ENCODE data around the gene SMARCC2. TPM values are rescaled to one million over a fixed set of nuclear protein-coding genes. Genes with fewer than 3 reads are reported as not detected.

The SMARCC2 gene
- total RNA-seq, 1 donor from 2014 or later, result 105 TPM

DNA sequence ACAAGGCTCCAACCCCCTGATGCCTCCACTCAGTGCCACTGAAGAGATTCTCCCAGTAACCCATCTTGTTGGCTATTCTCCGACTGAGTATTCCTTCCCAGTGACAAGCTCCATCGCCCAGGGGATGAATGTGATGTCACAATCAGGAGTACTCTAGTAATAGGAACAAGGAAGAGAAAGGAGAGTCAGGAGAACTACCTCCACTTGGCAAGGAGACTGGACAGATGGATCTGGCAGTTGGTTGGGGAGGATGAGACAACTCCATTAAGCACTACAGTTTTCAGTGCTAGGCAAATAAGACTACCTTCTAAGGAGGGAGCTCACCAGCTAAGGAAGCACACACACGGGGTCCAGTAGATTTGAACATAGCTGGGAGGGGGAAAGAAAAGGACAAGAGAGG lies 27.2 kb upstream of the SMARCC2 start:
- H3K4me1 Mint-ChIP-seq (ENCODE audit: unreplicated experiment), result peaks cover 13% of the 10 kb centered on the region
- no peak overlapping the region for H3K27ac Mint-ChIP-seq (ENCODE audit: unreplicated experiment)
- H3K36me3 Mint-ChIP-seq (ENCODE audit: low read depth, unreplicated experiment), result peaks cover 27% of the 10 kb centered on the region
- H3K4me3 Mint-ChIP-seq (ENCODE audit: unreplicated experiment), result peak overlapping the region; percentile 75
- no peaks in the 10 kb centered on the region for H3K9me3 Mint-ChIP-seq (ENCODE audit: unreplicated experiment)
- DNase-seq (ENCODE audit: low spot score), result no peak
- H3K27me3 Mint-ChIP-seq (ENCODE audit: unreplicated experiment), result no peaks in the 10 kb centered on the region
- no peak for TF ChIP-seq CTCF (IDR thresholded peaks at IDR 0.05; ENCODE audit: unreplicated experiment)

GRCh38 chr12:56213878-56214277 lies 24.6 kb upstream of the SMARCC2 start:
- TF ChIP-seq CTCF (IDR thresholded peaks at IDR 0.05; ENCODE audit: unreplicated experiment), result no peak
- peaks cover 42% of the 10 kb centered on the region for H3K36me3 Mint-ChIP-seq (ENCODE audit: low read depth, unreplicated experiment)
- peak overlapping the region; percentile 84 for H3K27ac Mint-ChIP-seq (ENCODE audit: unreplicated experiment)

GRCh38 chr12:56212361-56212760 lies 23.1 kb upstream of the SMARCC2 start:
- H3K4me1 Mint-ChIP-seq (ENCODE audit: unreplicated experiment), result peaks cover 4% of the 10 kb centered on the region
- no peak overlapping the region for H3K4me3 Mint-ChIP-seq (ENCODE audit: unreplicated experiment)
- no peak for TF ChIP-seq CTCF (IDR thresholded peaks at IDR 0.05; ENCODE audit: unreplicated experiment)
- no peaks in the 10 kb centered on the region for H3K9me3 Mint-ChIP-seq (ENCODE audit: unreplicated experiment)
- H3K27ac Mint-ChIP-seq (ENCODE audit: unreplicated experiment), result no peak overlapping the region
- DNase-seq (ENCODE audit: low spot score), result no peak
- H3K36me3 Mint-ChIP-seq (ENCODE audit: low read depth, unreplicated experiment), result peaks cover 53% of the 10 kb centered on the region
- no peaks in the 10 kb centered on the region for H3K27me3 Mint-ChIP-seq (ENCODE audit: unreplicated experiment)

More at GRCh38 chr12:56213878-56214277, 24.6 kb upstream of the SMARCC2 start:
- peaks cover 4% of the 10 kb centered on the region for H3K4me1 Mint-ChIP-seq (ENCODE audit: unreplicated experiment)
- H3K4me3 Mint-ChIP-seq (ENCODE audit: unreplicated experiment), result peak overlapping the region; percentile 73
- no peak for DNase-seq (ENCODE audit: low spot score)
- no peaks in the 10 kb centered on the region for H3K9me3 Mint-ChIP-seq (ENCODE audit: unreplicated experiment)
- H3K27me3 Mint-ChIP-seq (ENCODE audit: unreplicated experiment), result no peaks in the 10 kb centered on the region

DNA sequence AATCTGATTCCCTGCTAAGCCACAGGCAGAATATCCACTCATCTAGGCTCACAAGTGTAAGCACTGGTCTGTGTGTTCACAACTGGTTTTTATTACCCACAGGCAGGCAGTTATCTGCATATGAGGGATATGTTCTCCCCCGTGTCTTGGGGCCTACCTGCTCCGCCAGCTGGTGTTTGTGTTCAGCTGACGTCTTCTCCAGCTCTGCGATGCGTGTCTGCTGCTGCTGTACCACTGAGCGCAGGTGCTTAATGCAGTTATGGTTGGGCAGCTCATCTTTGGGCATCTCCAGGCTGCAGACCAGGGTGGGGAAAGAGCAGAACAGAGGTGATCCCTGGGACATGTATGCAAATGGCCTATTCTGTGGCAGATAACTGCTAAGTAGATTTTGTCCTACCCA lies 18.7 kb upstream of the SMARCC2 start:
- TF ChIP-seq CTCF (IDR thresholded peaks at IDR 0.05; ENCODE audit: unreplicated experiment), result no peak
- no peaks in the 10 kb centered on the region for H3K27me3 Mint-ChIP-seq (ENCODE audit: unreplicated experiment)

GRCh38 chr12:56206452-56207166 lies 17.3 kb upstream of the SMARCC2 start:
- peak; percentile 51 for TF ChIP-seq CTCF (IDR thresholded peaks at IDR 0.05; ENCODE audit: unreplicated experiment)
- DNase-seq (ENCODE audit: low spot score), result peak; percentile 71
- peaks cover 2% of the 10 kb centered on the region for H3K27me3 Mint-ChIP-seq (ENCODE audit: unreplicated experiment)
- H3K4me3 Mint-ChIP-seq (ENCODE audit: unreplicated experiment), result peak overlapping the region; percentile 81
- H3K9me3 Mint-ChIP-seq (ENCODE audit: unreplicated experiment), result no peaks in the 10 kb centered on the region
- H3K27ac Mint-ChIP-seq (ENCODE audit: unreplicated experiment), result peak overlapping the region; percentile 72
- peaks cover 8% of the 10 kb centered on the region for H3K4me1 Mint-ChIP-seq (ENCODE audit: unreplicated experiment)
- peaks cover 51% of the 10 kb centered on the region for H3K36me3 Mint-ChIP-seq (ENCODE audit: low read depth, unreplicated experiment)

More for the DNA sequence above, 18.7 kb upstream of the SMARCC2 start:
- peaks cover 56% of the 10 kb centered on the region for H3K36me3 Mint-ChIP-seq (ENCODE audit: low read depth, unreplicated experiment)
- peaks cover 2% of the 10 kb centered on the region for H3K4me1 Mint-ChIP-seq (ENCODE audit: unreplicated experiment)
- no peak overlapping the region for H3K27ac Mint-ChIP-seq (ENCODE audit: unreplicated experiment)
- no peak for DNase-seq (ENCODE audit: low spot score)
- H3K9me3 Mint-ChIP-seq (ENCODE audit: unreplicated experiment), result no peaks in the 10 kb centered on the region
- H3K4me3 Mint-ChIP-seq (ENCODE audit: unreplicated experiment), result no peak overlapping the region

Data from endothelial cell (in vitro differentiated cells).